Small intestine (tissue), 7 donors: ENCODE results near the gene ABI3BP. TPM values are rescaled to one million over a fixed set of nuclear protein-coding genes. Genes with fewer than 3 reads are reported as not detected.

Source experiments
- DNase-seq, 2 donors: peaks; one replicate each; pipeline versions ENCODE4 v3.0.0 to v3.0.0-alpha.2; 2013
- FAIRE-seq: peaks from 2 replicates; lab custom pipeline; 2012; peaks lifted over from hg19 to GRCh38; lab: Jason Lieb, UNC
- H3K27ac ChIP-seq, 3 donors: one replicate each; pipeline ENCODE4 v1.5.1; 2013; ENCODE audit warnings: low read length in 2 of 3, mild to moderate bottlenecking in 2 of 3, control low read depth in 1 of 3, inconsistent platforms in 1 of 3, low read depth in 1 of 3, moderate library complexity in 1 of 3
- H3K27me3 ChIP-seq, 3 donors: one replicate each; pipeline ENCODE4 v1.6.1; 2013; ENCODE audit warnings: low read length in 3 of 3, inconsistent platforms in 1 of 3; ENCODE audit not compliant: control insufficient read depth in 3 of 3, insufficient read depth in 3 of 3
- H3K36me3 ChIP-seq, 3 donors: one replicate each; pipeline ENCODE4 v1.6.1; 2013; ENCODE audit warnings: low read length in 3 of 3, inconsistent platforms in 1 of 3, low read depth in 1 of 3, mild to moderate bottlenecking in 1 of 3, moderate library complexity in 1 of 3; ENCODE audit not compliant: control insufficient read depth in 3 of 3, insufficient read depth in 2 of 3
- H3K4me1 ChIP-seq, 3 donors: one replicate each; pipeline ENCODE4 v1.6.1; 2013; ENCODE audit warnings: low read length in 2 of 3, inconsistent platforms in 1 of 3, low read depth in 1 of 3, mild to moderate bottlenecking in 1 of 3, moderate library complexity in 1 of 3; ENCODE audit not compliant: control insufficient read depth in 3 of 3, insufficient read depth in 2 of 3
- H3K4me3 ChIP-seq, 3 donors: one replicate each; pipeline ENCODE4 v1.5.1; 2013; ENCODE audit warnings: low read length in 3 of 3, control low read depth in 1 of 3, inconsistent platforms in 1 of 3, low read depth in 1 of 3, mild to moderate bottlenecking in 1 of 3, moderate library complexity in 1 of 3
- H3K9me3 ChIP-seq, 2 donors: one replicate each; pipeline ENCODE4 v1.6.1; 2013; ENCODE audit warnings: low read depth in 1 of 2, low read length in 1 of 2; ENCODE audit not compliant: control insufficient read depth in 2 of 2, insufficient read depth in 1 of 2
- WGBS, 3 donors: extraction: QIAGEN DNeasy Blood & Tissue Kit; methylation state at CpG; one replicate each; pipeline ENCODE4 v1.1.7; 2013; 5-methylcytosine and 5-hydroxymethylcytosine counted together
- polyA plus RNA-seq, 4 donors: library from polyadenylated mRNA; stranded (reverse) in 3 of 4; unstranded in 1 of 4; fragments of 200-250 nt in 3 of 4; fragments of 120-200 nt in 1 of 4; gene quantifications; one replicate each; pipeline versions ENCODE4 v1.2.1 to v1.2.3, GENCODE V29; 2013
- donor health status: healthy with polysubstance abuse.
- donor health status: control.
- donor health status: control.
- donor health status: Bipolar disorder and iron deficiency.
- donor health status: healthy.

The ABI3BP gene
- polyA plus RNA-seq, 4 donors, result 0.54 to 122 (median 14.4) TPM; not detected in 1

- H3K27me3 ChIP-seq, result no peaks in the 10 kb centered on the region
- no peaks in the 10 kb centered on the region for H3K9me3 ChIP-seq
- FAIRE-seq, result no peak
- H3K27ac ChIP-seq, result no peak overlapping the region
- WGBS, 3 donors, result 70 to 85% (median 82%) methylated on average over 6 of the region's 6 CpGs
- DNase-seq, result no peak
- no peaks in the 10 kb centered on the region for H3K4me1 ChIP-seq
- H3K4me3 ChIP-seq, result no peak overlapping the region
- H3K36me3 ChIP-seq, result no peaks in the 10 kb centered on the region
These were observed 24.0 kb downstream of the ABI3BP start for GRCh38 chr3:100968932-100969906.

GRCh38 chr3:100966807-100967206 lies 26.4 kb downstream of the ABI3BP start:
- Histone ChIP-seq H3K9me3 (no peaks in the 10 kb centered on the region), H3K4me3 (no peak overlapping the region), H3K27ac (no peak overlapping the region), H3K4me1 (no peaks in the 10 kb centered on the region), H3K27me3 (no peaks in the 10 kb centered on the region), H3K36me3 (no peaks in the 10 kb centered on the region)
- 71 to 78% (median 74%) methylated on average over 2 of the region's 2 CpGs for WGBS, 3 donors
- DNase-seq (no peak), FAIRE-seq (no peak)

GRCh38 chr3:100966049-100966491 lies 27.2 kb downstream of the ABI3BP start:
- H3K9me3 ChIP-seq, result no peaks in the 10 kb centered on the region
- FAIRE-seq (no peak), DNase-seq (no peak)
- WGBS, 3 donors, result 57 to 84% (median 75%) methylated on average over 3 of the region's 3 CpGs
- H3K27me3 ChIP-seq, result no peaks in the 10 kb centered on the region
- no peaks in the 10 kb centered on the region for H3K36me3 ChIP-seq
- H3K4me1 ChIP-seq, result no peaks in the 10 kb centered on the region
- no peak overlapping the region for H3K27ac ChIP-seq
- no peak overlapping the region for H3K4me3 ChIP-seq

- H3K4me1 ChIP-seq, result no peaks in the 10 kb centered on the region
- FAIRE-seq, result no peak
- 85 to 90% (median 85%) methylated on average over 1 of the region's 1 CpG for WGBS, 3 donors
These were observed 30.2 kb downstream of the ABI3BP start for GRCh38 chr3:100963041-100963440.

GRCh38 chr3:100957261-100957986 lies 35.8 kb downstream of the ABI3BP start:
- peaks cover 0 to 9% of the 10 kb centered on the region in 2 donors for H3K9me3 ChIP-seq
- no peak overlapping the region for H3K27ac ChIP-seq
- no peaks in the 10 kb centered on the region for H3K36me3 ChIP-seq
- WGBS, 3 donors, result 66 to 80% (median 77%) methylated on average over 3 of the region's 3 CpGs
- no peaks in the 10 kb centered on the region for H3K4me1 ChIP-seq
- H3K4me3 ChIP-seq, result no peak overlapping the region
- no peak for DNase-seq
- no peak for FAIRE-seq
- H3K27me3 ChIP-seq, result no peaks in the 10 kb centered on the region

More at GRCh38 chr3:100963041-100963440, 30.2 kb downstream of the ABI3BP start:
- Histone ChIP-seq H3K4me3 (no peak overlapping the region), H3K27me3 (no peaks in the 10 kb centered on the region), H3K36me3 (no peaks in the 10 kb centered on the region), H3K9me3 (peaks cover 0 to 9% of the 10 kb centered on the region in 2 donors), H3K27ac (no peak overlapping the region)
- DNase-seq, result no peak

GRCh38 chr3:100956276-100956675 lies 36.9 kb downstream of the ABI3BP start:
- Histone ChIP-seq H3K4me3 (no peak overlapping the region), H3K9me3 (peaks cover 0 to 9% of the 10 kb centered on the region in 2 donors), H3K4me1 (no peaks in the 10 kb centered on the region), H3K27ac (no peak overlapping the region), H3K27me3 (no peaks in the 10 kb centered on the region), H3K36me3 (no peaks in the 10 kb centered on the region)
- FAIRE-seq (no peak), DNase-seq (no peak)
- 61 to 77% (median 73%) methylated on average over 2 of the region's 2 CpGs for WGBS, 3 donors

GRCh38 chr3:100954990-100955389 lies 38.2 kb downstream of the ABI3BP start:
- WGBS, 3 donors, result 47 to 59% (median 56%) methylated on average over 4 of the region's 4 CpGs
- Histone ChIP-seq H3K27me3 (no peaks in the 10 kb centered on the region), H3K9me3 (peaks cover 0 to 5% of the 10 kb centered on the region in 2 donors), H3K4me1 (no peaks in the 10 kb centered on the region), H3K27ac (no peak overlapping the region), H3K4me3 (no peak overlapping the region), H3K36me3 (no peaks in the 10 kb centered on the region)
- DNase-seq, result peak in 1 of 2 donors; percentile 2
- no peak for FAIRE-seq

GRCh38 chr3:100954199-100954935 lies 38.9 kb downstream of the ABI3BP start:
- H3K4me1 ChIP-seq, result no peaks in the 10 kb centered on the region
- DNase-seq (no peak), FAIRE-seq (no peak)
- no peak overlapping the region for H3K4me3 ChIP-seq
- no peaks in the 10 kb centered on the region for H3K27me3 ChIP-seq
- 46 to 77% (median 75%) methylated on average over 3 of the region's 3 CpGs for WGBS, 3 donors
- H3K36me3 ChIP-seq, result no peaks in the 10 kb centered on the region
- H3K9me3 ChIP-seq, result peaks cover 0 to 5% of the 10 kb centered on the region in 2 donors
- peak overlapping the region in 1 of 3 donors; percentile 55 for H3K27ac ChIP-seq
